Measurements from ENCODE around the gene CEP44. TPM values are rescaled to one million over a fixed set of nuclear protein-coding genes. Genes with fewer than 3 reads are reported as not detected.
A peak's percentile ranks its signal among the peaks of the same experiment; 100 is the strongest.

Gene CEP44
- total RNA-seq = 10 to 100 TPM in 1 of 4 donors, 1 to 10 TPM in 3; 3.1 to 12.9 (median 7.5) TPM

GRCh38 chr4:174283507-174284471 lies at the start of gene CEP44, which contains the start of gene FBXO8:
Gene CEP44, plus strand, starts transcription at chr4:174283911. Its CDS starts 15,211 bp downstream, at chr4:174299122.
Gene FBXO8, minus strand, starts transcription at chr4:174283667. Its CDS starts 20,575 bp downstream, at chr4:174263092.
- H3K27me3 ChIP-seq = no peaks in the 10 kb centered on the region
- H3K4me3 ChIP-seq = peak within 1 kb of the TSS; percentile 79 to 91 (median 84)
- DNase-seq (peak; percentile 34 to 60), ATAC-seq (peak; percentile 80 to 87)
- no peaks in the 10 kb centered on the region for H3K36me3 ChIP-seq
- intact Hi-C loops (cut with DNase I; ENCODE audit: low total_unique reads) = loop anchor here (2.0 kb wide), 1 partner anchor 949 kb away; the partner anchor contains the start of gene HMGB2
- in situ Hi-C loops (cut with MboI; ENCODE audit: low sequenced_read_pairs in 4 of 4) = loop anchor here in 2 of 4 donors (25.0 kb wide), 2 partner anchors 921 to 946 kb away; partner anchors contain the start of genes HMGB2 (in 1 of the 2) and SAP30 (in 1 of the 2)
- H3K4me1 ChIP-seq = peaks cover 37 to 39% of the 10 kb centered on the region in 2 donors
- peak within 1 kb of the TSS; percentile 96 to 99 (median 98) for H3K27ac ChIP-seq
- H3K9me3 ChIP-seq = no peaks in the 10 kb centered on the region
- no peak for TF ChIP-seq CTCF (IDR thresholded peaks at IDR 0.05 in 4 of 5, conservative IDR thresholded peaks at IDR 0.05 in 1 of 5)
- TF ChIP-seq POLR2A (IDR thresholded peaks at IDR 0.05) = peak in 1 of 2 donors; percentile 38

GRCh38 chr4:174236359-174236758 lies 47.4 kb upstream of the CEP44 start:
- Histone ChIP-seq H3K27me3 (no peaks in the 10 kb centered on the region), H3K4me1 (no peaks in the 10 kb centered on the region), H3K36me3 (peaks cover 0 to 25% of the 10 kb centered on the region in 2 donors), H3K27ac (no peak overlapping the region), H3K4me3 (no peak overlapping the region), H3K9me3 (no peaks in the 10 kb centered on the region)
- TF ChIP-seq CTCF (IDR thresholded peaks at IDR 0.05 in 4 of 5, conservative IDR thresholded peaks at IDR 0.05 in 1 of 5) = no peak
- no peak for TF ChIP-seq POLR2A (IDR thresholded peaks at IDR 0.05)
- no peak for DNase-seq
- intact Hi-C loops (cut with DNase I; ENCODE audit: low total_unique reads) = no loop called here
- ATAC-seq = no peak
- in situ Hi-C loops (cut with MboI; ENCODE audit: low sequenced_read_pairs in 4 of 4) = no loop called here

- TF ChIP-seq CTCF (IDR thresholded peaks at IDR 0.05 in 4 of 5, conservative IDR thresholded peaks at IDR 0.05 in 1 of 5) = no peak
- no peak for TF ChIP-seq POLR2A (IDR thresholded peaks at IDR 0.05)
- no peaks in the 10 kb centered on the region for H3K4me1 ChIP-seq
- no peak overlapping the region for H3K4me3 ChIP-seq
- no peak overlapping the region for H3K27ac ChIP-seq
- H3K27me3 ChIP-seq = no peaks in the 10 kb centered on the region
- ATAC-seq = no peak
- in situ Hi-C loops (cut with MboI; ENCODE audit: low sequenced_read_pairs in 4 of 4) (no loop called here), intact Hi-C loops (cut with DNase I; ENCODE audit: low total_unique reads) (no loop called here)
- H3K9me3 ChIP-seq = no peaks in the 10 kb centered on the region
- no peak for DNase-seq
- H3K36me3 ChIP-seq = peaks cover 0 to 25% of the 10 kb centered on the region in 2 donors
These were observed 42.5 kb upstream of the CEP44 start for GRCh38 chr4:174241162-174241561.

- Histone ChIP-seq H3K36me3 (peaks cover 0 to 12% of the 10 kb centered on the region in 2 donors), H3K4me3 (no peak overlapping the region), H3K27me3 (no peaks in the 10 kb centered on the region), H3K9me3 (no peaks in the 10 kb centered on the region), H3K4me1 (peaks cover 6 to 9% of the 10 kb centered on the region in 2 donors), H3K27ac (no peak overlapping the region)
- TF ChIP-seq POLR2A (IDR thresholded peaks at IDR 0.05) = no peak
- no peak for TF ChIP-seq CTCF (IDR thresholded peaks at IDR 0.05 in 4 of 5, conservative IDR thresholded peaks at IDR 0.05 in 1 of 5)
- no peak for ATAC-seq
- intact Hi-C loops (cut with DNase I; ENCODE audit: low total_unique reads) (no loop called here), in situ Hi-C loops (cut with MboI; ENCODE audit: low sequenced_read_pairs in 4 of 4) (no loop called here)
- no peak for DNase-seq
These were observed 39.3 kb upstream of the CEP44 start for GRCh38 chr4:174244441-174244840.
